ENCODE data around the gene C9orf78. TPM values are rescaled to one million over a fixed set of nuclear protein-coding genes. Genes with fewer than 3 reads are reported as not detected.

C9orf78 gene
- total and polyA plus RNA-seq, 7 donors = 37.1 to 157 (median 53.2) TPM

- H3K4me1 ChIP-seq = peaks cover 22% of the 10 kb centered on the region
- WGBS, 3 donors = 2% methylated on average over 32 of the region's 32 CpGs
- peak overlapping the region; percentile 94 for H3K27ac ChIP-seq
- no peak for TF ChIP-seq CTCF (IDR thresholded peaks at IDR 0.05)
- intact Hi-C loops (cut with DNase I) = no loop called here
- ATAC-seq (peak; percentile 1 to 38 (median 8)), DNase-seq (no peak)
- H3K27me3 ChIP-seq (ENCODE audit: insufficient read depth in 3 of 3, low read length in 2 of 3) = no peaks in the 10 kb centered on the region
- no peaks in the 10 kb centered on the region for H3K9me3 ChIP-seq
- peaks cover 4 to 56% of the 10 kb centered on the region in 2 donors for H3K36me3 ChIP-seq (ENCODE audit: insufficient read depth in 1 of 2, low read depth in 1 of 2)
- H3K4me3 ChIP-seq = peak overlapping the region; percentile 90
These were observed 467 bp downstream of the C9orf78 start for GRCh38 chr9:129834489-129835127.

DNA sequence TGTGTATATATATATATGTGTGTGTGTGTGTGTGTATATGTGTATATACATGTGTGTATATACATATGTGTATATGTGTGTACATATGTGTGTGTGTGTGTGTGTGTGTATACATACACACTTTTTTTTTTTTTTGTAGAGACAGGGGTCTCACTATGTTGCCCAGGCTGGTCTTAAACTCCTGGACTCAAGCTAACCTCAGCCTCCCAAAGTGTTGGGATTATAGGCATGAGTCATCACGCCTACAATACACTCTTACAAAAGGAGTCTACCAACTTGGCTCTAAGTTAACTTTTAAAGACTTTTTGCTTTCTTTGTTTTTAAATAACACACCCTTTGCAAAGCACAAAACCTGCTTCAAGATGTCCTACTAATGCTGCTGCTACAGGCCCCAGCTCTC is 2.1 kb downstream of the C9orf78 start:
- no peak overlapping the region for H3K4me3 ChIP-seq
- intact Hi-C loops (cut with DNase I) = no loop called here

GRCh38 chr9:129828969-129829368 is 6.1 kb downstream of the C9orf78 start:
- no peaks in the 10 kb centered on the region for H3K27me3 ChIP-seq (ENCODE audit: insufficient read depth in 3 of 3, low read length in 2 of 3)
- H3K4me1 ChIP-seq = peaks cover 6% of the 10 kb centered on the region
- no peaks in the 10 kb centered on the region for H3K9me3 ChIP-seq
- TF ChIP-seq CTCF (IDR thresholded peaks at IDR 0.05) = no peak
- H3K4me3 ChIP-seq = no peak overlapping the region
- ATAC-seq = no peak
- DNase-seq = no peak
- H3K27ac ChIP-seq = no peak overlapping the region
- intact Hi-C loops (cut with DNase I) = no loop called here
- peaks cover 8 to 74% of the 10 kb centered on the region in 2 donors for H3K36me3 ChIP-seq (ENCODE audit: insufficient read depth in 1 of 2, low read depth in 1 of 2)
- 90 to 95% (median 90%) methylated on average over 10 of the region's 10 CpGs for WGBS, 3 donors

More for the DNA sequence above, 2.1 kb downstream of the C9orf78 start:
- no peaks in the 10 kb centered on the region for H3K9me3 ChIP-seq
- DNase-seq (no peak), ATAC-seq (no peak)
- peaks cover 8 to 72% of the 10 kb centered on the region in 2 donors for H3K36me3 ChIP-seq (ENCODE audit: insufficient read depth in 1 of 2, low read depth in 1 of 2)
- no peak for TF ChIP-seq CTCF (IDR thresholded peaks at IDR 0.05)
- H3K27me3 ChIP-seq (ENCODE audit: insufficient read depth in 3 of 3, low read length in 2 of 3) = no peaks in the 10 kb centered on the region
- WGBS, 3 donors = 90 to 100% (median 93%) methylated on average over 1 of the region's 1 CpG
- no peak overlapping the region for H3K27ac ChIP-seq
- H3K4me1 ChIP-seq = peaks cover 22% of the 10 kb centered on the region

DNA sequence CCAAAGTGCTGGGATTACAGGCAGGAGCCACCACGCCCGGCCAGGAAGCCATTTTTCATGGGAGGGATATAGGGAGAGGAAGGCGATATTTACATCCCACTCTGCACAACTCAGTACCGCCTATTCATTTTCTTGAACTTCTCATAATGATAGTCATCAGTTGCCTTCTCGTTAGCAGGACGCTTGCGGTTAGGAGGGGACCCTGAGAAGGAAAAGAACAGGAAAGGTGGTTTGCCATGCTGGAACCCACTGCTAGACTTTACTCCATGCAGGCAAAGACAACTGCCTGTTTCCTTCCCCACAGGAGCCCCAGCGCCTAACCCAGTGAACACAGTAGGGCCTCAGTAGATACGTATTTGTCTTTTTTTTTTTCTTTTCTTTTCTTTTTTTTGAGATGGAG is 7.0 kb downstream of the C9orf78 start:
- intact Hi-C loops (cut with DNase I) = no loop called here

More for the DNA sequence above, 7.0 kb downstream of the C9orf78 start:
- Histone ChIP-seq H3K4me1 (no peaks in the 10 kb centered on the region), H3K9me3 (no peaks in the 10 kb centered on the region), H3K4me3 (no peak overlapping the region), H3K36me3 (ENCODE audit: insufficient read depth in 1 of 2, low read depth in 1 of 2) (peaks cover 8 to 65% of the 10 kb centered on the region in 2 donors), H3K27me3 (ENCODE audit: insufficient read depth in 3 of 3, low read length in 2 of 3) (no peaks in the 10 kb centered on the region), H3K27ac (no peak overlapping the region)
- no peak for TF ChIP-seq CTCF (IDR thresholded peaks at IDR 0.05)
- DNase-seq (no peak), ATAC-seq (no peak)
- 89 to 92% (median 92%) methylated on average over 9 of the region's 9 CpGs for WGBS, 3 donors
